ENCODE measurements around the gene IRF8. TPM values are rescaled to one million over a fixed set of nuclear protein-coding genes. Genes with fewer than 3 reads are reported as not detected.

IRF8 gene
- total RNA-seq, 4 donors from 2014 or later: 1.5 to 3.1 (median 2.8) TPM

GRCh38 chr16:85901110-85901509 lies 2.1 kb downstream of the IRF8 start:
- TF ChIP-seq POLR2A (IDR thresholded peaks at IDR 0.05): no peak
- TF ChIP-seq, protein P1, sequence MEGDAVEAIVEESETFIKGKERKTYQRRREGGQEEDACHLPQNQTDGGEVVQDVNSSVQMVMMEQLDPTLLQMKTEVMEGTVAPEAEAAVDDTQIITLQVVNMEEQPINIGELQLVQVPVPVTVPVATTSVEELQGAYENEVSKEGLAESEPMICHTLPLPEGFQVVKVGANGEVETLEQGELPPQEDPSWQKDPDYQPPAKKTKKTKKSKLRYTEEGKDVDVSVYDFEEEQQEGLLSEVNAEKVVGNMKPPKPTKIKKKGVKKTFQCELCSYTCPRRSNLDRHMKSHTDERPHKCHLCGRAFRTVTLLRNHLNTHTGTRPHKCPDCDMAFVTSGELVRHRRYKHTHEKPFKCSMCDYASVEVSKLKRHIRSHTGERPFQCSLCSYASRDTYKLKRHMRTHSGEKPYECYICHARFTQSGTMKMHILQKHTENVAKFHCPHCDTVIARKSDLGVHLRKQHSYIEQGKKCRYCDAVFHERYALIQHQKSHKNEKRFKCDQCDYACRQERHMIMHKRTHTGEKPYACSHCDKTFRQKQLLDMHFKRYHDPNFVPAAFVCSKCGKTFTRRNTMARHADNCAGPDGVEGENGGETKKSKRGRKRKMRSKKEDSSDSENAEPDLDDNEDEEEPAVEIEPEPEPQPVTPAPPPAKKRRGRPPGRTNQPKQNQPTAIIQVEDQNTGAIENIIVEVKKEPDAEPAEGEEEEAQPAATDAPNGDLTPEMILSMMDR (IDR thresholded peaks at IDR 0.05 in 4 of 5, conservative IDR thresholded peaks at IDR 0.05 in 1 of 5): no peak
- Histone ChIP-seq H3K27me3 (peaks cover 33 to 56% (median 52%) of the 10 kb centered on the region in 3 donors), H3K9me3 (no peaks in the 10 kb centered on the region), H3K27ac (no peak overlapping the region), H3K4me3 (no peak overlapping the region), H3K4me1 (no peaks in the 10 kb centered on the region), H3K36me3 (no peaks in the 10 kb centered on the region)
- intact Hi-C loops (cut with DNase I; ENCODE audit: low total_unique reads): no loop called here
- DNase-seq: no peak
- in situ Hi-C loops (cut with MboI; ENCODE audit: low sequenced_read_pairs in 4 of 4): no loop called here
- no peak for ATAC-seq

- DNase-seq: no peak
- Histone ChIP-seq H3K27ac (no peak overlapping the region), H3K36me3 (no peaks in the 10 kb centered on the region), H3K27me3 (peaks cover 33 to 53% (median 49%) of the 10 kb centered on the region in 3 donors), H3K4me3 (no peak overlapping the region), H3K9me3 (no peaks in the 10 kb centered on the region), H3K4me1 (no peaks in the 10 kb centered on the region)
- intact Hi-C loops (cut with DNase I; ENCODE audit: low total_unique reads) (no loop called here), in situ Hi-C loops (cut with MboI; ENCODE audit: low sequenced_read_pairs in 4 of 4) (no loop called here)
- no peak for TF ChIP-seq POLR2A (IDR thresholded peaks at IDR 0.05)
- TF ChIP-seq, protein P1 (IDR thresholded peaks at IDR 0.05 in 4 of 5, conservative IDR thresholded peaks at IDR 0.05 in 1 of 5): no peak
- no peak for ATAC-seq
Observed at GRCh38 chr16:85901773-85902365, 2.9 kb downstream of the IRF8 start.

- TF ChIP-seq, protein P1 (IDR thresholded peaks at IDR 0.05 in 4 of 5, conservative IDR thresholded peaks at IDR 0.05 in 1 of 5): no peak
- TF ChIP-seq POLR2A (IDR thresholded peaks at IDR 0.05): no peak
- Histone ChIP-seq H3K4me1 (no peaks in the 10 kb centered on the region), H3K36me3 (no peaks in the 10 kb centered on the region), H3K27ac (no peak overlapping the region), H3K9me3 (no peaks in the 10 kb centered on the region), H3K4me3 (no peak overlapping the region), H3K27me3 (peaks cover 31 to 50% (median 42%) of the 10 kb centered on the region in 3 donors)
- intact Hi-C loops (cut with DNase I; ENCODE audit: low total_unique reads) (no loop called here), in situ Hi-C loops (cut with MboI; ENCODE audit: low sequenced_read_pairs in 4 of 4) (no loop called here)
- DNase-seq: no peak
- ATAC-seq: no peak
Observed at GRCh38 chr16:85902366-85903155, 3.6 kb downstream of the IRF8 start.

GRCh38 chr16:85903559-85903958 lies 4.6 kb downstream of the IRF8 start:
- in situ Hi-C loops (cut with MboI; ENCODE audit: low sequenced_read_pairs in 4 of 4): no loop called here
- Histone ChIP-seq H3K9me3 (no peaks in the 10 kb centered on the region), H3K36me3 (no peaks in the 10 kb centered on the region), H3K4me1 (no peaks in the 10 kb centered on the region), H3K27me3 (peaks cover 21 to 40% (median 33%) of the 10 kb centered on the region in 3 donors), H3K27ac (no peak overlapping the region), H3K4me3 (no peak overlapping the region)
- DNase-seq (no peak), ATAC-seq (no peak)
- TF ChIP-seq POLR2A (IDR thresholded peaks at IDR 0.05): no peak
- TF ChIP-seq, protein P1 (IDR thresholded peaks at IDR 0.05 in 4 of 5, conservative IDR thresholded peaks at IDR 0.05 in 1 of 5): no peak
- intact Hi-C loops (cut with DNase I; ENCODE audit: low total_unique reads): no loop called here

Measured in gastrocnemius medialis (tissue), 4 donors.